Endodermal cell (in vitro differentiated cells): ENCODE data around the gene ZIC4. TPM values are rescaled to one million over a fixed set of nuclear protein-coding genes. Genes with fewer than 3 reads are reported as not detected.

Experiments used
- DNase-seq: peaks from one replicate; pipeline ENCODE4 v3.0.0-alpha.2; 2017
- H3K27ac ChIP-seq: 2 replicates; pipeline ENCODE4 v1.5.1; 2013; ENCODE audit warnings: mild to moderate bottlenecking, low read depth, low read length, moderate library complexity
- H3K27me3 ChIP-seq: 2 replicates; pipeline ENCODE4 v1.6.1; 2013; ENCODE audit warnings: mild to moderate bottlenecking, low read length, moderate library complexity; ENCODE audit not compliant: insufficient read depth, control insufficient read depth, poor library complexity, severe bottlenecking
- H3K36me3 ChIP-seq: 2 replicates; pipeline ENCODE4 v1.7.0; 2013; ENCODE audit warnings: mild to moderate bottlenecking, low read length, moderate library complexity; ENCODE audit not compliant: control insufficient read depth, insufficient read depth
- H3K4me1 ChIP-seq: one replicate; pipeline ENCODE4 v1.7.0; 2013; ENCODE audit warnings: low read length; ENCODE audit not compliant: control insufficient read depth, insufficient read depth
- H3K4me3 ChIP-seq: 2 replicates; pipeline ENCODE4 v1.5.1; 2013; ENCODE audit warnings: mild to moderate bottlenecking, low read length, moderate library complexity
- H3K9ac ChIP-seq: 2 replicates; pipeline ENCODE4 v1.6.1; 2013; ENCODE audit warnings: mild to moderate bottlenecking, low read length, moderate library complexity; ENCODE audit not compliant: poor library complexity, severe bottlenecking; ENCODE audit errors: extremely low read depth
- H3K9me3 ChIP-seq: 2 replicates; pipeline ENCODE4 v1.6.1; 2013; ENCODE audit warnings: mild to moderate bottlenecking, low read length, moderate library complexity; ENCODE audit not compliant: control insufficient read depth
- H3K27ac Mint-ChIP-seq: 2 replicates; pipeline ENCODE4 v1.8.0; 2020; ENCODE audit warnings: mixed read lengths
- H3K27me3 Mint-ChIP-seq: 2 replicates; pipeline ENCODE4 v1.8.0; 2021; ENCODE audit warnings: mild to moderate bottlenecking, mixed read lengths; ENCODE audit not compliant: insufficient read depth
- H3K36me3 Mint-ChIP-seq: 2 replicates; pipeline ENCODE4 v1.8.0; 2020; ENCODE audit warnings: low read depth, mixed read lengths
- H3K4me1 Mint-ChIP-seq: 2 replicates; pipeline ENCODE4 v1.8.0; 2020; ENCODE audit warnings: mixed read lengths
- H3K4me3 Mint-ChIP-seq: 2 replicates; pipeline ENCODE4 v1.8.0; 2020; ENCODE audit warnings: mild to moderate bottlenecking, moderate library complexity, mixed read lengths
- H3K9me3 Mint-ChIP-seq: 2 replicates; pipeline ENCODE4 v1.8.0; 2020; ENCODE audit warnings: mild to moderate bottlenecking, mixed read lengths
- WGBS, 2 experiments: methylation state at CpG; one replicate each; pipeline versions ENCODE4 v1.1.5 to v1.1.7; 2013; ENCODE audit warnings: missing lambda C conversion rate in 2 of 2, mixed read lengths in 1 of 2; ENCODE audit not compliant: insufficient coverage in 1 of 2, insufficient read length in 1 of 2; 5-methylcytosine and 5-hydroxymethylcytosine counted together
- total RNA-seq, 2 donors: library from RNA; stranded (reverse); fragmentation: NEBNext Ultra II Directional in 1 of 2; extraction: Animal tissue kit (Norgen Biotek cat#: 25700) in 1 of 2; gene quantifications; 2 replicates in 1 of 2; 3 replicates in 1 of 2; pipeline ENCODE4 v1.2.1, GENCODE V29; 2021
- TF ChIP-seq, protein P1 (sequence below): fragments of 200-600 bp; sonication (generic); conservative IDR thresholded peaks from 2 replicates; pipeline ENCODE4 v1.5.0; 2021; ENCODE audit warnings: antibody characterized with exemption, mild to moderate bottlenecking

The ZIC4 gene
- total RNA-seq, 2 donors from 2014 or later = not detected

DNA sequence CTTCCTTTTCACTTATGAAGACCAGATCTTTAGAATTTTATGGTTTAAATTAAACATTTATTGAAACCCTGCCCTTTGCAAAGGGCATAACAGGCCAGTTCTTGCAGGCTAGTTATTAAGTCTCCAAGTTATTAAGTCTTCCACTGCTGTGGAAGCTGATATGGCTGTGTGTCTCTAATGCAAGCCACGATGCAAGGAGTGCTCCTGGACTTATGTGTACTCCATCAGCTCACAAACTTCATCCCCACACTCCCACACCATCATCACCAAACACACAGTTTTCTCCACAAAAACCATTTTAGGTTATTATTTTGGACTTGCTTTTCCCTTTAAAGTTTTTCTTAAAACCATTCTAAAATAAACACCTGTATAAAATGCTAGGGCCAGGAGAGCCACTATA, 62.4 kb downstream of the ZIC4 start:
- Mint-ChIP-seq H3K4me1 (peaks cover 37% of the 10 kb centered on the region), H3K36me3 (no peaks in the 10 kb centered on the region), H3K4me3 (no peak overlapping the region), H3K9me3 (no peaks in the 10 kb centered on the region), H3K27me3 (peaks cover 10% of the 10 kb centered on the region), H3K27ac (no peak overlapping the region)
- no peaks in the 10 kb centered on the region for H3K9me3 ChIP-seq
- no peak overlapping the region for H3K4me3 ChIP-seq
- TF ChIP-seq, protein P1, sequence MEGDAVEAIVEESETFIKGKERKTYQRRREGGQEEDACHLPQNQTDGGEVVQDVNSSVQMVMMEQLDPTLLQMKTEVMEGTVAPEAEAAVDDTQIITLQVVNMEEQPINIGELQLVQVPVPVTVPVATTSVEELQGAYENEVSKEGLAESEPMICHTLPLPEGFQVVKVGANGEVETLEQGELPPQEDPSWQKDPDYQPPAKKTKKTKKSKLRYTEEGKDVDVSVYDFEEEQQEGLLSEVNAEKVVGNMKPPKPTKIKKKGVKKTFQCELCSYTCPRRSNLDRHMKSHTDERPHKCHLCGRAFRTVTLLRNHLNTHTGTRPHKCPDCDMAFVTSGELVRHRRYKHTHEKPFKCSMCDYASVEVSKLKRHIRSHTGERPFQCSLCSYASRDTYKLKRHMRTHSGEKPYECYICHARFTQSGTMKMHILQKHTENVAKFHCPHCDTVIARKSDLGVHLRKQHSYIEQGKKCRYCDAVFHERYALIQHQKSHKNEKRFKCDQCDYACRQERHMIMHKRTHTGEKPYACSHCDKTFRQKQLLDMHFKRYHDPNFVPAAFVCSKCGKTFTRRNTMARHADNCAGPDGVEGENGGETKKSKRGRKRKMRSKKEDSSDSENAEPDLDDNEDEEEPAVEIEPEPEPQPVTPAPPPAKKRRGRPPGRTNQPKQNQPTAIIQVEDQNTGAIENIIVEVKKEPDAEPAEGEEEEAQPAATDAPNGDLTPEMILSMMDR = no peak
- no peak overlapping the region for H3K27ac ChIP-seq
- no peak for DNase-seq
- H3K27me3 ChIP-seq = no peaks in the 10 kb centered on the region
- H3K36me3 ChIP-seq = no peaks in the 10 kb centered on the region
- H3K4me1 ChIP-seq = peaks cover 6% of the 10 kb centered on the region
- 96% methylated on average over 1 of the region's 1 CpG; no CpG with 5 or more reads in 1 of the 2 experiments for WGBS, 2 experiments
- H3K9ac ChIP-seq = no peak overlapping the region

DNA sequence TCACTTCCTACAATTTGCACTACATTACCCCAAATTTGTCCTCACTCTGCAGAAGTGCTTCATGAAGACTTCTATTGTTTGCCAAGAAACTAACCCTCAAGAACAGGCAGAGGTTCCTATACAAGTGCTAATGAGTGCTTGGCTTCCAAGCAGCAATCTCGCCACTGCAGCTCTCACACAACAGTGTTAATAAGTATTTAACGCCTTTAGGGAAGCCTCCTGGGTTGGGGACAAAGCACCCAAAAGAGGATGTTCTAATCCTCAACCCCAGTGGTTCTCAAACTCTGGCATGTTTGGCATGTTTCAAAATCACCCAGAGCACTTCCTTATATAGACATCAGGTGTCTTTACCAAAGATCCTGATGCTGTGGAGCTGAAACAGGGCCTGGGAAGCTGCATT, 64.6 kb downstream of the ZIC4 start:
- Mint-ChIP-seq H3K36me3 (no peaks in the 10 kb centered on the region), H3K9me3 (no peaks in the 10 kb centered on the region), H3K4me3 (no peak overlapping the region), H3K4me1 (peaks cover 38% of the 10 kb centered on the region), H3K27ac (no peak overlapping the region), H3K27me3 (peaks cover 2% of the 10 kb centered on the region)
- Histone ChIP-seq H3K27me3 (no peaks in the 10 kb centered on the region), H3K9me3 (no peaks in the 10 kb centered on the region), H3K27ac (no peak overlapping the region), H3K4me3 (peak overlapping the region; percentile 8), H3K9ac (no peak overlapping the region), H3K4me1 (peaks cover 6% of the 10 kb centered on the region), H3K36me3 (no peaks in the 10 kb centered on the region)
- TF ChIP-seq, protein P1 = no peak
- 0 to 3% methylated on average over 1 to 2 of the region's 2 CpGs for WGBS, 2 experiments
- DNase-seq = peak; percentile 87

DNA sequence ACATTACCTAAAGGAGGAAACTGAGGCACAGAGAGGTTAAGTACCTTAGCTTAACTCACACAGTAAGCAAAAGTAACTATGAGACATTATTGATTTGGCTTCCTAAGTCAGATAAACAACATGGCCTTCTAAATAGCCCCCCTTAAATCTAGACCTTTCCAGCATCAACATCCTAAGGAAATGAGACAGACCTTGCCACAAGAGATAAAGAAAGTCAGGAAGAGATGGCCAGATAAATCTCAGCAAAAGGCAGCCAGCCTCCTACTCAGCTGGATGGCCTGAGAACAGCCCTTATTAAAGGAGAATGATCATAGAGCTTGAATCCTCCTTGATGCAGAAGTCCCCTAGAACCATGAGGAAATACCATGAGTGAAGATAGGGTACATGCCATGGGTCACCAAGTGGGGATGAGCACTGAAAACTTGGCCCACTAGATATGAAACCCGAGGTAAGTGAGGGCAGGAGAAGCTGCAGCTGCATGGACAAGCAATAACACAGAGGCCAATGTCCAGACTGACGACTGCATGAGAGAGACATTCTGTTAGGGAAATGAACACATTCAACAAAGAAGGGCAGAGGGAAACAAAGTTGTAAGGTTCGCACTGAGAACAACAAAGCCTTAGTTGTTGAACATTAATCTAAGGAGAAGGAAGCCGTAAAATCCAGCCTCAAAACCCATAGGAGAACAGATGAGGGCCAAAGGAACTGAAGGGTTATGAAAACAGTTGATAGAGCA, 69.6 kb downstream of the ZIC4 start:
- TF ChIP-seq, protein P1 = no peak
- H3K9me3 Mint-ChIP-seq = no peaks in the 10 kb centered on the region
- Histone ChIP-seq H3K9me3 (no peaks in the 10 kb centered on the region), H3K4me3 (no peak overlapping the region), H3K27ac (no peak overlapping the region), H3K36me3 (no peaks in the 10 kb centered on the region), H3K27me3 (no peaks in the 10 kb centered on the region), H3K4me1 (peaks cover 3% of the 10 kb centered on the region), H3K9ac (no peak overlapping the region)
- WGBS, 2 experiments = 83 to 84% methylated on average over 3 to 4 of the region's 4 CpGs
- no peak overlapping the region for H3K4me3 Mint-ChIP-seq
- H3K27ac Mint-ChIP-seq = no peak overlapping the region
- H3K4me1 Mint-ChIP-seq = peaks cover 22% of the 10 kb centered on the region
- no peaks in the 10 kb centered on the region for H3K36me3 Mint-ChIP-seq
- no peak for DNase-seq
- no peaks in the 10 kb centered on the region for H3K27me3 Mint-ChIP-seq

Other genes starting within 250 kb of the ZIC4 start
- not detected for gene ZIC1, start 2.8 kb upstream of the ZIC4 start, total RNA-seq